ENCODE results near the gene RACK1.

RACK1 gene

DNA sequence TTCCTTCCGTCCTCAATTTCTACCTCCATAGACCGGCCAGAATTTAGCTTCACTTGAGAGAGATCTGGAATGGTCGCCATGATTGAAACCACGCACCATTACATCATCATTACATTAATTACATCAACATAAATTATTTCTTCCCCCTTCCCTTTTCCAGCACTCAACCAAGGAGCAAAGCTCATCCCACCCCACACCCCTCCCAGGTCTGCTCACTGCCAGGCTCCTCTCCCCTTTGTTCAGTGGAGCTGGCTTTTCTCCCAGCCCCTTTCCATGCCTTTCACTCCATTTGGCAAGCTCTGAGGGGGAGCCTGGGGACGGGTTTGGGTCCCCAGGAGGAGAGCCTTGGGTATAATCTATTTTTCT lies 8.4 kb downstream of the RACK1 start:
- no peak overlapping the region for H3K4me3 ChIP-seq (ENCODE audit: control insufficient read depth, low read depth, low read length)
- no peak for DNase-seq (ENCODE audit: low read depth)

GRCh38 chr5:181234455-181235306 lies 9.0 kb downstream of the RACK1 start:
- TF ChIP-seq, protein P1, sequence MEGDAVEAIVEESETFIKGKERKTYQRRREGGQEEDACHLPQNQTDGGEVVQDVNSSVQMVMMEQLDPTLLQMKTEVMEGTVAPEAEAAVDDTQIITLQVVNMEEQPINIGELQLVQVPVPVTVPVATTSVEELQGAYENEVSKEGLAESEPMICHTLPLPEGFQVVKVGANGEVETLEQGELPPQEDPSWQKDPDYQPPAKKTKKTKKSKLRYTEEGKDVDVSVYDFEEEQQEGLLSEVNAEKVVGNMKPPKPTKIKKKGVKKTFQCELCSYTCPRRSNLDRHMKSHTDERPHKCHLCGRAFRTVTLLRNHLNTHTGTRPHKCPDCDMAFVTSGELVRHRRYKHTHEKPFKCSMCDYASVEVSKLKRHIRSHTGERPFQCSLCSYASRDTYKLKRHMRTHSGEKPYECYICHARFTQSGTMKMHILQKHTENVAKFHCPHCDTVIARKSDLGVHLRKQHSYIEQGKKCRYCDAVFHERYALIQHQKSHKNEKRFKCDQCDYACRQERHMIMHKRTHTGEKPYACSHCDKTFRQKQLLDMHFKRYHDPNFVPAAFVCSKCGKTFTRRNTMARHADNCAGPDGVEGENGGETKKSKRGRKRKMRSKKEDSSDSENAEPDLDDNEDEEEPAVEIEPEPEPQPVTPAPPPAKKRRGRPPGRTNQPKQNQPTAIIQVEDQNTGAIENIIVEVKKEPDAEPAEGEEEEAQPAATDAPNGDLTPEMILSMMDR (IDR thresholded peaks at IDR 0.05; ENCODE audit: control insufficient read depth, insufficient read depth, low read depth, low read length, missing control alignments) = no peak
- no peak for DNase-seq (ENCODE audit: low read depth)
- no peak overlapping the region for H3K4me3 ChIP-seq (ENCODE audit: control insufficient read depth, low read depth, low read length)

More for the DNA sequence above, 8.4 kb downstream of the RACK1 start:
- TF ChIP-seq, protein P1 (IDR thresholded peaks at IDR 0.05; ENCODE audit: control insufficient read depth, insufficient read depth, low read depth, low read length, missing control alignments) = no peak

- TF ChIP-seq, protein P1 (IDR thresholded peaks at IDR 0.05; ENCODE audit: control insufficient read depth, insufficient read depth, low read depth, low read length, missing control alignments) = no peak
- no peak for DNase-seq (ENCODE audit: low read depth)
- H3K4me3 ChIP-seq (ENCODE audit: control insufficient read depth, low read depth, low read length) = no peak overlapping the region
Observed at GRCh38 chr5:181233801-181234454, 9.8 kb downstream of the RACK1 start.

DNA sequence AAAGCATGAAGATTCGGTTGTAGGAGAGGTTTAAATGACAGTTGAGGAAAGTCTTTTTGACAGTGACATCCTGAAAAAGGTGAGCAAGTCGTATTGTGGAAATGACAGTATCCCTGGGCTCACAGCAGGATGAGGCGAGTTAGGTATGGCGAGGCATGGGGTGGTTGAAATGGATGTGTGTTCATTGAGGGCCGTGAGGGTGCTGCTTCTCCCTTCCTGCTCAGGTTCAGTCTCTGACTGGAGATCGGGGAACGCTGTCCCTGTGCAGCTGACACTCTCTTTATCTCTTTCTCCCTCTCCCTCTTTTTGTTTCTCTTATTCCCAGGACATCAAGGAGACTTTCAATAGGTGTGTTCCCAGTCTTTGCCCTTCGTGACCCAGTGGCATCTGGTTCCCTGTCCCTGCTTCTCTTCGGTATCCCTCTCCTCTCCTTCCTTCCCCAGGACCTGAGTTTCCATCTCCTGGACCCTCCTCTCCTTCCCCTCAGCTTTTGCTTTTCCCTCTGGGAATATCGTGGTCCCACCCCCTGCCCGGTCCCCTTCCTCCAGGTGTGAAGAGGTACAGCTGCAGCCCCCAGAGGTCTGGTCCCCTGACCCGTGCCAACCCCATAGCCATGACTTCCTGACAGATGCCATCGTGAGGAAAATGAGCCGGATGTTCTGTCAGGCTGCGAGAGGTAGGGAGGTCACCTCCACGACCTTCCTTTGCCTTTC lies 10.5 kb downstream of the RACK1 start:
- DNase-seq (ENCODE audit: low read depth) = no peak
- H3K4me3 ChIP-seq (ENCODE audit: control insufficient read depth, low read depth, low read length) = no peak overlapping the region
- TF ChIP-seq, protein P1 (IDR thresholded peaks at IDR 0.05; ENCODE audit: control insufficient read depth, insufficient read depth, low read depth, low read length, missing control alignments) = no peak

GRCh38 chr5:181232593-181232992 lies 11.1 kb downstream of the RACK1 start:
- no peak overlapping the region for H3K4me3 ChIP-seq (ENCODE audit: control insufficient read depth, low read depth, low read length)
- no peak for DNase-seq (ENCODE audit: low read depth)
- TF ChIP-seq, protein P1 (IDR thresholded peaks at IDR 0.05; ENCODE audit: control insufficient read depth, insufficient read depth, low read depth, low read length, missing control alignments) = no peak

DNA sequence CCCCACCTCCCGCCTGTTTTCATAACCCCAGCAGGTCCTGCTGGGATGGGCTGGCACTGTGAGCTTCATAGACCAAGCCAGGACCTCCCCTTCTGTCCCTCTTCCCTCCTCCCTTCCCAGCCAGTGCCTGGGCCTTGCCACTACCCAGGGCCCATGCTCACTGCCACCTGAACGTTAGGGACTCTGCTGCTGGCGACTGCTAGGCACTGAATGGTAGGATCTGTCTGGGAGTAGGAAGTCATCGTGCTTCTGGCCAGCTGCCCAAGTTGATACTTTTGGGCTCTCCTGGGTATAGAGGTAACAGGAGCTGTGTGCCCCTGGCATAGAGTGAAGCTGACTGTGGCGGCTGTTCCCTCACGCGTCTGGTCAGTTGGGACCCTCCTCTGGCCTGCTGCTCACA lies 12.3 kb downstream of the RACK1 start:
- TF ChIP-seq, protein P1 (IDR thresholded peaks at IDR 0.05; ENCODE audit: control insufficient read depth, insufficient read depth, low read depth, low read length, missing control alignments) = no peak
- no peak overlapping the region for H3K4me3 ChIP-seq (ENCODE audit: control insufficient read depth, low read depth, low read length)
- no peak for DNase-seq (ENCODE audit: low read depth)
